ENCODE data around the gene BNIP3. TPM values are rescaled to one million over a fixed set of nuclear protein-coding genes. Genes with fewer than 3 reads are reported as not detected.

The BNIP3 gene
- total RNA-seq, 1 experiment from 2014 or later, result 113 TPM

- ChIA-PET POLR2A (no interaction called here), CTCF (interaction anchor here (0.6 to 1.4 kb wide), 2 partner anchors 26 to 34 kb away, joined by 3 read pairs; no protein-coding TSS in a partner anchor)
- H3K27me3 Mint-ChIP-seq (ENCODE audit: low read depth), result no peaks in the 10 kb centered on the region
- H3K36me3 Mint-ChIP-seq, result peaks cover 9% of the 10 kb centered on the region
- no peak overlapping the region for H3K27ac Mint-ChIP-seq
- DNase-seq (ENCODE audit: low spot score) (no peak), ATAC-seq (no peak)
- peaks cover 82% of the 10 kb centered on the region for H3K4me1 Mint-ChIP-seq
- TF ChIP-seq ZNF512 (CRISPR knock-in tag; IDR thresholded peaks at IDR 0.05; ENCODE audit: borderline replicate concordance), result no peak
- no peak for TF ChIP-seq GTF2I (CRISPR knock-in tag; conservative IDR thresholded peaks at IDR 0.05)
- TF ChIP-seq ZBTB43 (CRISPR knock-in tag; IDR thresholded peaks at IDR 0.05), result no peak
- TF ChIP-seq ZNF532 (CRISPR knock-in tag; IDR thresholded peaks at IDR 0.05; ENCODE audit: borderline replicate concordance), result no peak
- H3K9me3 Mint-ChIP-seq, result peaks cover 9% of the 10 kb centered on the region
- no peak overlapping the region for H3K4me3 Mint-ChIP-seq
Measured at GRCh38 chr10:131925716-131926115, 56.0 kb downstream of the BNIP3 start.

GRCh38 chr10:131925011-131925649, 56.6 kb downstream of the BNIP3 start:
- ChIA-PET CTCF (no interaction called here), POLR2A (no interaction called here)
- ATAC-seq (no peak), DNase-seq (ENCODE audit: low spot score) (no peak)
- H3K4me3 Mint-ChIP-seq, result no peak overlapping the region
- H3K36me3 Mint-ChIP-seq, result peaks cover 8% of the 10 kb centered on the region
- H3K4me1 Mint-ChIP-seq, result peaks cover 82% of the 10 kb centered on the region
- H3K27me3 Mint-ChIP-seq (ENCODE audit: low read depth), result no peaks in the 10 kb centered on the region
- peaks cover 9% of the 10 kb centered on the region for H3K9me3 Mint-ChIP-seq
- H3K27ac Mint-ChIP-seq, result peak overlapping the region; percentile 55; the same call in 1 of the 2 replicates
- TF ChIP-seq ZNF263 (CRISPR knock-in tag; IDR thresholded peaks at IDR 0.05; ENCODE audit: low read depth) (no peak), E2F5 (CRISPR knock-in tag; IDR thresholded peaks at IDR 0.05) (no peak), GRHL2 (CRISPR knock-in tag; IDR thresholded peaks at IDR 0.05; ENCODE audit: insufficient replicate concordance, severe bottlenecking) (no peak), CDX4 (CRISPR knock-in tag; IDR thresholded peaks at IDR 0.05; ENCODE audit: borderline replicate concordance) (no peak), NFATC4 (CRISPR knock-in tag; IDR thresholded peaks at IDR 0.05) (no peak), ZSCAN18 (CRISPR knock-in tag; IDR thresholded peaks at IDR 0.05) (no peak), ZNF396 (CRISPR knock-in tag; IDR thresholded peaks at IDR 0.05; ENCODE audit: borderline replicate concordance) (no peak), ZNF512 (CRISPR knock-in tag; IDR thresholded peaks at IDR 0.05; ENCODE audit: borderline replicate concordance) (no peak), ZNF121 (CRISPR knock-in tag; IDR thresholded peaks at IDR 0.05) (no peak), NR1H2 (CRISPR knock-in tag; IDR thresholded peaks at IDR 0.05) (no peak), MXD4 (CRISPR knock-in tag; IDR thresholded peaks at IDR 0.05; ENCODE audit: borderline replicate concordance) (no peak), ARID4B (CRISPR knock-in tag; IDR thresholded peaks at IDR 0.05; ENCODE audit: borderline replicate concordance) (no peak)

Measured in WTC11 (cell line).